ENCODE data around the gene HHAT. TPM values are rescaled to one million over a fixed set of nuclear protein-coding genes. Genes with fewer than 3 reads are reported as not detected.

HHAT gene
- total and polyA plus RNA-seq, 9 of the 15 experiments (the other 6 are each of a cell fraction or from before 2014, with no cell fraction given), result 0.07 to 0.16 (median 0.13) TPM; not detected in 1

GRCh38 chr1:210596641-210597040 lies 267.9 kb downstream of the HHAT start:
- BruUV-seq (replicated peaks), result no TSS peak

More at GRCh38 chr1:210596641-210597040, 267.9 kb downstream of the HHAT start:
- FAIRE-seq (no peak), ATAC-seq (no peak), DNase-seq (ENCODE audit: extremely low read depth in 1 of 4, low spot score in 3 of 4) (no peak)
- Histone ChIP-seq H3K4me2 (ENCODE audit: insufficient read depth, low read length) (no peak overlapping the region), H3K9ac (ENCODE audit: insufficient read depth in 1 of 2, low read depth in 2 of 2, low read length in 2 of 2) (no peak overlapping the region), H3K27ac (ENCODE audit: extremely low read depth, low read depth, low read length) (no peak overlapping the region), H3K27me3 (ENCODE audit: control insufficient read depth in 2 of 2, insufficient read depth in 2 of 2, low read length in 2 of 2) (no peaks in the 10 kb centered on the region), H3K9me3 (replicated peaks; ENCODE audit: control insufficient read depth, insufficient read depth, low read depth, low read length) (no peaks in the 10 kb centered on the region), H3K36me3 (ENCODE audit: control insufficient read depth, insufficient read depth, low read length) (no peaks in the 10 kb centered on the region), H3K4me3 (no peak overlapping the region), H3K9me1 (ENCODE audit: control insufficient read depth, insufficient read depth, low read length) (no peaks in the 10 kb centered on the region), H2AFZ (ENCODE audit: low read depth, low read length) (no peak overlapping the region), H4K20me1 (replicated peaks; ENCODE audit: control insufficient read depth, insufficient read depth, low read length) (no peaks in the 10 kb centered on the region), H3K4me1 (replicated peaks in 1 of 2; ENCODE audit: control insufficient read depth in 2 of 2, insufficient read depth in 2 of 2, low read length in 2 of 2) (peaks cover 0 to 9% of the 10 kb centered on the region in 2 experiments; a peak in 2 of 5 replicates), H3K79me2 (ENCODE audit: control insufficient read depth, insufficient read depth, low read length) (no peaks in the 10 kb centered on the region)
- TF ChIP-seq HDAC2 (IDR thresholded peaks at IDR 0.05) (no peak), NR2C2 (CRISPR knock-in tag; IDR thresholded peaks at IDR 0.05) (no peak), NR2C2 (tag; IDR thresholded peaks at IDR 0.05) (no peak), NBN (IDR thresholded peaks at IDR 0.05; ENCODE audit: low read depth) (no peak), RBM14 (IDR thresholded peaks at IDR 0.05; ENCODE audit: borderline replicate concordance, insufficient read depth, low read depth, low read length) (no peak), DMBX1 (CRISPR knock-in tag; IDR thresholded peaks at IDR 0.05; ENCODE audit: borderline replicate concordance) (no peak), YY1 (IDR thresholded peaks at IDR 0.05; ENCODE audit: borderline replicate concordance in 1 of 3, control insufficient read depth in 1 of 3, extremely low read depth in 1 of 3, insufficient read depth in 3 of 3, insufficient read length in 1 of 3, insufficient replicate concordance in 2 of 3, low read depth in 1 of 3, low read length in 2 of 3) (no peak), MIER1 (IDR thresholded peaks at IDR 0.05; ENCODE audit: low read depth) (no peak), PRMT5 (CRISPR knock-in tag; IDR thresholded peaks at IDR 0.05) (no peak), RBM39 (optimal IDR thresholded peaks at IDR 0.05; ENCODE audit: low read depth, low read length) (no peak), NFATC3 (IDR thresholded peaks at IDR 0.05) (no peak), BRD9 (IDR thresholded peaks at IDR 0.05; ENCODE audit: low read depth, partially characterized antibody) (no peak), STAT5A (IDR thresholded peaks at IDR 0.05; ENCODE audit: borderline replicate concordance, low read length) (no peak), RFX1 (IDR thresholded peaks at IDR 0.05) (no peak), MTA2 (IDR thresholded peaks at IDR 0.05; ENCODE audit: low read depth) (no peak)
- TF ChIP-seq, protein P1, sequence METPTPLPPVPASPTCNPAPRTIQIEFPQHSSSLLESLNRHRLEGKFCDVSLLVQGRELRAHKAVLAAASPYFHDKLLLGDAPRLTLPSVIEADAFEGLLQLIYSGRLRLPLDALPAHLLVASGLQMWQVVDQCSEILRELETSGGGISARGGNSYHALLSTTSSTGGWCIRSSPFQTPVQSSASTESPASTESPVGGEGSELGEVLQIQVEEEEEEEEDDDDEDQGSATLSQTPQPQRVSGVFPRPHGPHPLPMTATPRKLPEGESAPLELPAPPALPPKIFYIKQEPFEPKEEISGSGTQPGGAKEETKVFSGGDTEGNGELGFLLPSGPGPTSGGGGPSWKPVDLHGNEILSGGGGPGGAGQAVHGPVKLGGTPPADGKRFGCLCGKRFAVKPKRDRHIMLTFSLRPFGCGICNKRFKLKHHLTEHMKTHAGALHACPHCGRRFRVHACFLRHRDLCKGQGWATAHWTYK (CRISPR knock-in tag; IDR thresholded peaks at IDR 0.05), result no peak
- TF ChIP-seq, protein P2, sequence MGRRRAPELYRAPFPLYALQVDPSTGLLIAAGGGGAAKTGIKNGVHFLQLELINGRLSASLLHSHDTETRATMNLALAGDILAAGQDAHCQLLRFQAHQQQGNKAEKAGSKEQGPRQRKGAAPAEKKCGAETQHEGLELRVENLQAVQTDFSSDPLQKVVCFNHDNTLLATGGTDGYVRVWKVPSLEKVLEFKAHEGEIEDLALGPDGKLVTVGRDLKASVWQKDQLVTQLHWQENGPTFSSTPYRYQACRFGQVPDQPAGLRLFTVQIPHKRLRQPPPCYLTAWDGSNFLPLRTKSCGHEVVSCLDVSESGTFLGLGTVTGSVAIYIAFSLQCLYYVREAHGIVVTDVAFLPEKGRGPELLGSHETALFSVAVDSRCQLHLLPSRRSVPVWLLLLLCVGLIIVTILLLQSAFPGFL (CRISPR knock-in tag; IDR thresholded peaks at IDR 0.05), result no peak
- 13% methylated on average over 2 of the region's 2 CpGs for WGBS (ENCODE audit: insufficient coverage, low coverage, missing lambda C conversion rate)
- CTCF ChIA-PET (ENCODE audit: low intra/inter-chr PET ratio), result no interaction called here
- in situ Hi-C loops (cut with MboI), result loop anchor here (10.0 to 25.0 kb wide), 2 partner anchors 538 to 1066 kb away; partner anchors contain the start of gene KCNH1
- intact Hi-C loops (cut with micrococcal nuclease), result no loop called here
- POLR2A ChIA-PET, result no interaction called here
